ENCODE data around the gene NLK. TPM values are rescaled to one million over a fixed set of nuclear protein-coding genes. Genes with fewer than 3 reads are reported as not detected.
"Not testable (repeated sequence)": the region's sequence is repeated elsewhere in the genome, so short reads cannot be mapped to it uniquely, and the experiment has no call there.

NLK gene
- polyA plus RNA-seq (ENCODE audit: insufficient read length in 4 of 4), result 10 to 100 TPM; 46.6 to 56.1 (median 46.9) TPM

GRCh38 chr17:28042657-28042720 is at the start of gene NLK:
Gene NLK (plus strand): TSS chr17:28042677. CDS start chr17:28042874, 197 bp downstream.
- no peak for DNase-seq (ENCODE audit: low read depth in 4 of 4, low spot score in 2 of 4)

GRCh38 chr17:27993161-27993695 is 49.2 kb upstream of the NLK start:
- DNase-seq (ENCODE audit: low read depth in 4 of 4, low spot score in 2 of 4), result no peak

GRCh38 chr17:27993723-27994310 is 48.7 kb upstream of the NLK start:
- DNase-seq (ENCODE audit: low read depth in 4 of 4, low spot score in 2 of 4), result no peak

GRCh38 chr17:27994586-27994985 is 47.9 kb upstream of the NLK start:
- no peak for DNase-seq (ENCODE audit: low read depth in 4 of 4, low spot score in 2 of 4)

GRCh38 chr17:27995554-27995953 is 46.9 kb upstream of the NLK start:
- DNase-seq (ENCODE audit: low read depth in 4 of 4, low spot score in 2 of 4), result no peak

- DNase-seq (ENCODE audit: low read depth in 4 of 4, low spot score in 2 of 4), result no peak
Observed at GRCh38 chr17:27996202-27997043, 46.1 kb upstream of the NLK start.

- no peak for DNase-seq (ENCODE audit: low read depth in 4 of 4, low spot score in 2 of 4)
Observed at GRCh38 chr17:27997044-27997401, 45.5 kb upstream of the NLK start.

GRCh38 chr17:27997522-27997921 is 45.0 kb upstream of the NLK start:
- no peak for DNase-seq (ENCODE audit: low read depth in 4 of 4, low spot score in 2 of 4)

GRCh38 chr17:28001149-28001548 is 41.3 kb upstream of the NLK start:
- no peak for DNase-seq (ENCODE audit: low read depth in 4 of 4, low spot score in 2 of 4)

GRCh38 chr17:28004344-28004743 is 38.1 kb upstream of the NLK start:
- DNase-seq (ENCODE audit: low read depth in 4 of 4, low spot score in 2 of 4), result no peak

- not testable (repeated sequence) for DNase-seq (ENCODE audit: low read depth in 4 of 4, low spot score in 2 of 4)
Observed at GRCh38 chr17:28007925-28008324, 34.6 kb upstream of the NLK start.

GRCh38 chr17:28008513-28008912 is 34.0 kb upstream of the NLK start:
- DNase-seq (ENCODE audit: low read depth in 4 of 4, low spot score in 2 of 4), result peak; percentile 21 to 73 (median 39)

GRCh38 chr17:28010406-28010805 is 32.1 kb upstream of the NLK start:
- DNase-seq (ENCODE audit: low read depth in 4 of 4, low spot score in 2 of 4), result no peak

- DNase-seq (ENCODE audit: low read depth in 4 of 4, low spot score in 2 of 4), result no peak
Observed at GRCh38 chr17:28018439-28019070, 23.9 kb upstream of the NLK start.

- no peak for DNase-seq (ENCODE audit: low read depth in 4 of 4, low spot score in 2 of 4)
Observed at GRCh38 chr17:28020515-28020914, 22.0 kb upstream of the NLK start.

GRCh38 chr17:28029044-28029443 is 13.4 kb upstream of the NLK start:
- DNase-seq (ENCODE audit: low read depth in 4 of 4, low spot score in 2 of 4), result no peak

GRCh38 chr17:28030386-28030785 is 12.1 kb upstream of the NLK start:
- no peak for DNase-seq (ENCODE audit: low read depth in 4 of 4, low spot score in 2 of 4)

- DNase-seq (ENCODE audit: low read depth in 4 of 4, low spot score in 2 of 4), result no peak
Observed at GRCh38 chr17:28031174-28031573, 11.3 kb upstream of the NLK start.

- no peak for DNase-seq (ENCODE audit: low read depth in 4 of 4, low spot score in 2 of 4)
Observed at GRCh38 chr17:28033972-28034714, 8.3 kb upstream of the NLK start.

- not testable (repeated sequence) for DNase-seq (ENCODE audit: low read depth in 4 of 4, low spot score in 2 of 4)
Observed at GRCh38 chr17:28035452-28035851, 7.0 kb upstream of the NLK start.

GRCh38 chr17:28035884-28036283 is 6.6 kb upstream of the NLK start:
- DNase-seq (ENCODE audit: low read depth in 4 of 4, low spot score in 2 of 4), result not testable (repeated sequence)

Measured in left renal cortex interstitium (tissue), 4 donors.